ENCODE data around the gene TAS2R40. TPM values are rescaled to one million over a fixed set of nuclear protein-coding genes. Genes with fewer than 3 reads are reported as not detected.

TAS2R40 gene
- total RNA-seq, 1 donor: not detected

DNA sequence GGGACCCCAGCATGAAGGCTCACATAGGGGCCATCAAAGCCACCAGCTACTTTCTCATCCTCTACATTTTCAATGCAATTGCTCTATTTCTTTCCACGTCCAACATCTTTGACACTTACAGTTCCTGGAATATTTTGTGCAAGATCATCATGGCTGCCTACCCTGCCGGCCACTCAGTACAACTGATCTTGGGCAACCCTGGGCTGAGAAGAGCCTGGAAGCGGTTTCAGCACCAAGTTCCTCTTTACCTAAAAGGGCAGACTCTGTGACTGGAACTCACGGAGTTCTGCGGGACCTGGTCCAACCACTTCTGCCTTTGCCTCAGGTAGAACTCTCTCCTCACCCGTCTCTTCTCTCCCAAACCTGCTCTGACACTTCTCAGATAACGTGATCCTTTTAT is 945 bp downstream of the TAS2R40 start:
- TF ChIP-seq, protein P1, sequence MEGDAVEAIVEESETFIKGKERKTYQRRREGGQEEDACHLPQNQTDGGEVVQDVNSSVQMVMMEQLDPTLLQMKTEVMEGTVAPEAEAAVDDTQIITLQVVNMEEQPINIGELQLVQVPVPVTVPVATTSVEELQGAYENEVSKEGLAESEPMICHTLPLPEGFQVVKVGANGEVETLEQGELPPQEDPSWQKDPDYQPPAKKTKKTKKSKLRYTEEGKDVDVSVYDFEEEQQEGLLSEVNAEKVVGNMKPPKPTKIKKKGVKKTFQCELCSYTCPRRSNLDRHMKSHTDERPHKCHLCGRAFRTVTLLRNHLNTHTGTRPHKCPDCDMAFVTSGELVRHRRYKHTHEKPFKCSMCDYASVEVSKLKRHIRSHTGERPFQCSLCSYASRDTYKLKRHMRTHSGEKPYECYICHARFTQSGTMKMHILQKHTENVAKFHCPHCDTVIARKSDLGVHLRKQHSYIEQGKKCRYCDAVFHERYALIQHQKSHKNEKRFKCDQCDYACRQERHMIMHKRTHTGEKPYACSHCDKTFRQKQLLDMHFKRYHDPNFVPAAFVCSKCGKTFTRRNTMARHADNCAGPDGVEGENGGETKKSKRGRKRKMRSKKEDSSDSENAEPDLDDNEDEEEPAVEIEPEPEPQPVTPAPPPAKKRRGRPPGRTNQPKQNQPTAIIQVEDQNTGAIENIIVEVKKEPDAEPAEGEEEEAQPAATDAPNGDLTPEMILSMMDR (IDR thresholded peaks at IDR 0.05; ENCODE audit: insufficient read depth, low read length): no peak
- no peak overlapping the region for H3K4me3 ChIP-seq (ENCODE audit: low read depth, low read length)
- DNase-seq (ENCODE audit: low read depth): no peak

DNA sequence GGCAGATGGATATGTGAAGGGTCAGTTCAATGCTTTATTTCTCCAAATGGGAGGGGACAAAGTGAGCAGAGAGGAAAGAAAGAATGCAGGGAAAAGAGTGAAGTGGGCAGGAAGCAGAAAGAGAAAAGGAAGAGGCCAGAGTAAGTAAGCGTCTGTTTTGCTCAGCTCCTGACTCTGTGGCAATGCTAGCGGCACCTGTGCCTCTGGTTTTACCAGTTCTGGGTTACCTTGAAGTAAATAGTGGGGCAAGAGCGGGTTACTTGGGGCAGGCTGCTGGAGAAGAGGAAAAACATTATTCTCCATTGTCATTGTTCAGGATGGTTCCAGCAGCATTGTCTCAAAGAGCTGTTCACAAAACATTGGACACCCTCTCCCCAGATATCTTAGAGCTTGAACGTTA is 1.9 kb downstream of the TAS2R40 start:
- TF ChIP-seq, protein P1 (IDR thresholded peaks at IDR 0.05; ENCODE audit: insufficient read depth, low read length): no peak
- no peak overlapping the region for H3K4me3 ChIP-seq (ENCODE audit: low read depth, low read length)
- no peak for DNase-seq (ENCODE audit: low read depth)

DNA sequence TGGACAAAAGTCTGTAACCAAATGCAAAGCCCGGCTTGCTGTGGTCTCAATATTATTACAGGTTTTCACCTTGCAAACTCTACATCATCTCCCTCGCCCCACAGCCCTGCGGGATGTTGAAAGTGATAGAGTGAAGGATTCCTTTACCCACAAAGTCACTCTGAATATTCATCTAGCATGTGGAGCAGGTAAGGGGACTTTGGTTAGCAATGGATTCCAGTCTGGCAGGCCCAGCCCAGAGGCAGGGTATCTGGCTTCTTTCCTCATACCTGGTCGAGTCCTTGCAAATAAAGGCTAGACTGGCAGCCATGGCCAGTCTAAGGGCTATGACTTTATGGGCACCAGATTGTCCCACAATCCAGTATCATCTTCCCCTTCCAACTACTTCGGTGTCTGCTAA is 3.2 kb downstream of the TAS2R40 start:
- no peak overlapping the region for H3K4me3 ChIP-seq (ENCODE audit: low read depth, low read length)
- TF ChIP-seq, protein P1 (IDR thresholded peaks at IDR 0.05; ENCODE audit: insufficient read depth, low read length): no peak
- no peak for DNase-seq (ENCODE audit: low read depth)

DNA sequence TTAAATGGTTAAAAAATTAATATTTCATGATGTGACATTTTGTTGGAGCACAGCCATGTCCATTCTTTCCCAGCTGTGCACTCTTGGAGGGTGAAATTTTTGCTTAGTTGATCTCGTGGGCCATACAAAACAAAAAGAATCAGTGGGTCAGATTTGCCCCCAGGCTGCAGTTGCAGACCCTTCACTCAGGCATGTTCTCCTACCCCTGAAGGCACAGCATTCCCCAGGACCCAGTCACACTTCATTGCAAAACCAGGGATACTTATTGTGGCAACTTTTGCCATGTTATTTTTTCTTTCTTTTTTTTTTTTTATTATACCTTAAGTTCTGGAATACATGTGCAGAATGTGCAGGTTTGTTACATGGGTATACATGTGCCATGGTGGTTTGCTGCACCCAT is 6.0 kb downstream of the TAS2R40 start:
- TF ChIP-seq, protein P1 (IDR thresholded peaks at IDR 0.05; ENCODE audit: insufficient read depth, low read length): no peak

DNA sequence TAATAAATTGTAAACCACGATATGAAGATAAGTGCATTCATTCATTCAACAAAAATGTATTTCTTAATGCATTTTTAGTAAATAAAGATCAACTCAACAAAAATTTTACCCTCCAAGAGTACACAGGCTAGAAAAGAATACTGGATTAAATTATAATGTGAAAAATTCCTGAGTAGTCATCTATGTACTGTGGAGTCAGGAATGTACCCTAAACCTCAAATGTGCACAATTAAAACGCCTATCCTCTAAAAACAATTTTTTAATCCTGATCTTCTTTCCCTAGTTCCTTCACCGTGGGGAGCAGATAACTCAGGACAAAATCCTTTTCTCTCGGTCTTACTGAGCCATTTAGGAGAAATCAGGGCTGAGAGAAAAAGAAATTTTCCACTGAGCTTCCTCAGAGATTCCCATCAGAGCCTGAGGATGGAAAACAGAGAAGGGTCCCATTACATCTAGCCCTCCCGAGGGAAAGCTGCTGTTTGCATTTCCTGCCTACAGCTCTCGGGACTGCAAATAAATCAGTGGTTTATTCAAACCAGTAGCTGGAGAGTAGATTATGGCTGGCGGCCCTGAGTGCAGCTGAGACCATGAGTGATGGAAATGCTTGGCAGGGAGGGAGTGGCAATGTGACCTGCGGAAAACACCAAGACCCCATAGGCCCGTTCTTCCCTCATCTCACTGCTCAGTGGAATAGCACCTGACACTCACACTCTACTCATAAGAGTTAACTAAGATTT is 7.4 kb downstream of the TAS2R40 start:
- TF ChIP-seq, protein P1 (IDR thresholded peaks at IDR 0.05; ENCODE audit: insufficient read depth, low read length): no peak
- no peak overlapping the region for H3K4me3 ChIP-seq (ENCODE audit: low read depth, low read length)
- no peak for DNase-seq (ENCODE audit: low read depth)

More for the DNA sequence above, 6.0 kb downstream of the TAS2R40 start:
- H3K4me3 ChIP-seq (ENCODE audit: low read depth, low read length): no peak overlapping the region
- peak; percentile 9 for DNase-seq (ENCODE audit: low read depth)

DNA sequence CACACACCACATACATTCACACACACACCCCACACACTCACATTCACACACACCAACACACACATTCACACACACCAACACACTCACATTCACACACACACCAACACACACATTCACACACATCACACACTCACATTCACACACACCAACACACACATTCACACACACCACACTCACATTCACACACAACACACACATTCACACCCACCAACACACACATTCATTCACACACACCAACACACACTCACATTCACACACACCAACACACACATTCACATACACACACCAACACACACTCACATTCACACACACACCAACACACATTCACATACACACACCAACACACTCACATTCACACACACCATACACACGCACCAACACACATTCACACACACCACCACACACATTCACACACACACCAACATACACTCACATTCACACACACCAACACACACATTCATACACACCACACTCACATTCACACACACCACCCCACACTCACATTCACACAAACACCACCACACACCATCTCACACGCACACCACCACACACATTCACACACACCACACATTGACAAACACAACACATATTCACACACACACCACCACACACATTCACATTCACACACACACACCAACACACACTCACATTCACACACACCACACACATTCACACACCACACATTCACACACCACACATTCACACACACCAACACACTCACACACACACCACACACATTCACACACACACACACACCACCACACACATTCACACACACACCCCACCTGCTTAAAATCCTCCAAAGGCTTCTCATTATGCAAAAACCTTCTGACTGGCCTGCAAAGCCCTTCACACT is 9.0 kb downstream of the TAS2R40 start:
- H3K4me3 ChIP-seq (ENCODE audit: low read depth, low read length): no peak overlapping the region
- no peak for DNase-seq (ENCODE audit: low read depth)
- TF ChIP-seq, protein P1 (IDR thresholded peaks at IDR 0.05; ENCODE audit: insufficient read depth, low read length): no peak
